IPS-NIHi7 (cell line): Measurements from ENCODE around the gene ZHX3.
"Not testable (repeated sequence)": the region's sequence is repeated elsewhere in the genome, so short reads cannot be mapped to it uniquely, and the experiment has no call there.

Source experiments
- DNase-seq: peaks from one replicate; pipeline ENCODE4 v3.0.0; 2012; ENCODE audit warnings: mixed read lengths; ENCODE audit errors: extremely low spot score

Gene ZHX3

GRCh38 chr20:41259309-41259708, 58.2 kb downstream of the ZHX3 start:
- DNase-seq, result no peak

GRCh38 chr20:41258474-41258873, 59.1 kb downstream of the ZHX3 start:
- DNase-seq, result no peak

DNA sequence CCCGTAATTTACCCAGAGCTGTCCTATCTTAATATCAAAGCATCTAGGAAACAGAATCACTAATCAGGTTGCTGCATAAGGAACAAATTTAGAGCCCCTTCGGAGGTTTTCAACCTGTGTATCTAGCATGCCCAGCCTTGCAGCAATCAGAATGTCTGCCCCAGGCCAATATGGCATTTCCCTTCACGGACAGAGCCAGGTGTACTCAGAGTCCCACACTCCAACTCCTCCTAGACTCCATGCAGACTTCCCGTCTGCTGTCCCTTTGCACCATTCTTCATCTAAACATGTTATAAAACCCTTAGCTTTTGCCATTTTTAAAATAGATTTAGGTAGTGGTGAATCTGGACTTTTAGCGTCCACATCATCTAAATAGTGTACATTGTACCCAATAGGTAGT, 61.0 kb downstream of the ZHX3 start:
- no peak for DNase-seq

DNA sequence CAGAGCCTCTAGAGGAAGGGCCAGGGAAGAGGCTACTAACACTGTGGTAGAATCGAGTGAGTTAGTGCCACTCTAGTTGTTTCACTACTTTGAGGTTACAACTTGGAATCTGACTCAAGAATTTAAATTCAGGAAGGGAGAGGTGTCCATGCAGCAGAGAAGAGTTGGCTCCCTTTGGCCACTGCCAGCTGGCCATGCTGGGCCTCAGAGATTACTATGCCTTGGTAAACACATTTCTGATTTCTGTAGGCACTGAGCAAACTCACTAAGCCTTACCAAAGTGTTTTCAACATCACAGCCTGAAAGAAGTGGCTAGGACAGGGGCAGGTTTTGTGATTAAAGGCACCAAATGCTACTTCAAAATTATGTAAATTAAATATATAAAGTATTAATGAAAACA, 61.9 kb downstream of the ZHX3 start:
- DNase-seq, result no peak

- peak; percentile 83 for DNase-seq
These were observed 67.9 kb downstream of the ZHX3 start for GRCh38 chr20:41249411-41250281.

GRCh38 chr20:41248368-41249024, 69.0 kb downstream of the ZHX3 start:
- no peak for DNase-seq

- no peak for DNase-seq
These were observed 69.8 kb downstream of the ZHX3 start for GRCh38 chr20:41247523-41248367.

GRCh38 chr20:41245086-41245707, 72.3 kb downstream of the ZHX3 start:
- DNase-seq, result peak; percentile 42

DNA sequence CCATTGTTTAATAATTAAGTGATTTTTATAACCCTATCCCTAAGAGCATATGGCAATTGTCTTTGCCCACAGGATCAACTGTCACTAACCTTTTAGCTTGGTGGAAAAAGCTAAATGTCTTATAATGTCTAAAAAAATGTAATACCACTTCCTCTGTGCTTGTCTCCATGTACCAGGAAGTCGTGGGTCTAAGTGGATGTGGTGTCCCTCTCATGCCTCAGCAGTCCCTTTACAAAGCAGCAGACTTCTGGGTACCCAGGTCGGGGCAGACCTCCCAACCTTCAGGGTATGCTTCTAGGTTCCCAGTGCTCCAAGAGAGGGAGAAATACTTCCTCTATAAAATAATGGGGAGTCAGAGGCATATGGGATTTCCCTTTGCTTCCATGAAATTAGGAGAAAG, 74.7 kb downstream of the ZHX3 start:
- no peak for DNase-seq

- DNase-seq, result no peak
These were observed 75.2 kb downstream of the ZHX3 start for GRCh38 chr20:41242352-41242751.

DNA sequence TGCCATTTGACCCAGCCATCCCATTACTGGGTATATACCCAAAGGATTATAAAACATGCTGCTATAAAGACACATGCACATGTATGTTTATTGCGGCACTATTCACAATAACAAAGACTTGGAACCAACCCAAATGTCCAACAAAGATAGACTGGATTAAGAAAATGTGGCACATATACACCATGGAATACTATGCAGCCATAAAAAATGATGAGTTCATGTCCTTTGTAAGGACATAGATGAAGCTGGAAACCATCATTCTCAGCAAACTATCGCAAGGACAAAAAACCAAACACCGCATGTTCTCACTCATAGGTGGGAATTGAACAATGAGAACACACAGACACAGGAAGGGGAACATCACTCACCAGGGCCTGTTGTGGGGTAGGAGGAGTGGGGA, 80.3 kb downstream of the ZHX3 start:
- DNase-seq, result not testable (repeated sequence)

GRCh38 chr20:41236818-41237217, 80.7 kb downstream of the ZHX3 start:
- DNase-seq, result not testable (repeated sequence)

DNA sequence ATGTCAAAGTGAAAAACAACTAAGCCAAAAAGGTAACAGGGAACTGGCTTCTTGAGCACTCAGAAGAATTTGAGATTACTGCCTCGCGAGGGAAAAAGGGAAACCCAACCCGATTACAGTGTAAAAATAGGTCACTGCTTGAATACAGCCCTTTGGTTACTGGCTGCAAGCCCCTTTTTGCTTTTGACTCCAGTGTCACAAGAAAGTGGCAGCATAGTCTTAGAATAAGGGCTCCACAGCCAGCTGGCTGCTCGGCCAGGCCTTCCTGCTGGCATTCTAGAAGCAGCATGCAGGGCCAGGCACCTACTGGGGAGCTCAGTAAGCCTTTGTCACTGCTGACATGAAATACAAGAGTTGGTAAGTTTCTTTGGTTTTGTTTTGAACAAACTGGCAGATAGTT, 83.0 kb downstream of the ZHX3 start:
- no peak for DNase-seq

DNA sequence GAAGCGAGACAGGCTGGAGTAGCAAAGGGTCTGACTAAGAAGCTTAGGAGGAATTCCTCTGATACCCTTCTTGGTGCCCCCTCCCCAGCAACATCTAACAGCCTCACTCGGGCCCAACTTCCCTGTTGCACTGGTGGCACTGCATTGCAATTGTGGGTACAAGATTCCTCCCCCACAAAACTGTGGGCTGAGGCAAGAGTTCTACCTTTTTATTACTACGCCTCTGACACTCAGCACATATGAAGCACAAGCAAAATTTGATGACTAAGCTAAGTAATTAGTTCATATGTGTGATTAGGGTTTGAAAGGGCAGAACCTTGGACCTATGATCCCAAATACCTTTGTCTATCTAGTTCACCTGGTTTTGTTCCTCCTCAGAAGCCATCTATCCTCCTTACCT, 83.5 kb downstream of the ZHX3 start:
- DNase-seq, result no peak

- DNase-seq, result no peak
These were observed 84.3 kb downstream of the ZHX3 start for GRCh38 chr20:41232973-41233926.

DNA sequence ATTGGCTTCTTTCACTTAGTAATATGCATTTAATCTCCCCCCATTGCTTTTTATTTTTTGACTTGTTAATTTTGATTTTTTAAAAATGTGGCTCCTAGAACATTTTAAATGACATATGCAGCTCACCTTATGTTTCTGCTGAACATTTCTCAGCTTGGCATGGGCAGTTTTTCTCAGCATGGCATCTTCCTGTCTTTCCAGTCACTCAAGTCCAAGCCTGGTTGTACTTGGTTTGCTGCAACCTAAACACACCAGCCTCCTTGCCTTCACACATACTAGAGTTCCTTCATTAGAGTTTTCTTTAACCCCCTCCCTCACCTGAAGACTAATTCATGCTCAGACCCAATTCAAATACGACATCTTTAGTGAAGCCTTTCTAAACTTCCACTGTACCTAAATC, 86.4 kb downstream of the ZHX3 start:
- DNase-seq, result no peak

GRCh38 chr20:41230136-41230535, 87.4 kb downstream of the ZHX3 start:
- DNase-seq, result no peak

- DNase-seq, result no peak
These were observed 88.3 kb downstream of the ZHX3 start for GRCh38 chr20:41229259-41229658.

GRCh38 chr20:41228858-41229257, 88.7 kb downstream of the ZHX3 start:
- no peak for DNase-seq

GRCh38 chr20:41226426-41226825, 91.1 kb downstream of the ZHX3 start:
- no peak for DNase-seq

- DNase-seq, result no peak
These were observed 92.4 kb downstream of the ZHX3 start for GRCh38 chr20:41225091-41225490.
